ENCODE data around the gene ABCA10. TPM values are rescaled to one million over a fixed set of nuclear protein-coding genes. Genes with fewer than 3 reads are reported as not detected.

The ABCA10 gene
- total and polyA plus RNA-seq, 2 of the 13 experiments (the other 11 are each of a cell fraction or from before 2014, with no cell fraction given), result 0.02 to 0.08 TPM

- no peak for TF ChIP-seq ZNF660 (CRISPR knock-in tag; IDR thresholded peaks at IDR 0.05; ENCODE audit: borderline replicate concordance, low read depth)
- no peak for TF ChIP-seq ZMYM3 (CRISPR knock-in tag; IDR thresholded peaks at IDR 0.05)
- no peak for TF ChIP-seq HMGXB4 (CRISPR knock-in tag; IDR thresholded peaks at IDR 0.05; ENCODE audit: borderline replicate concordance in 1 of 2, low read depth in 1 of 2)
- no peak for TF ChIP-seq ZNF264 (CRISPR knock-in tag; IDR thresholded peaks at IDR 0.05)
- TF ChIP-seq IRF9 (CRISPR knock-in tag; IDR thresholded peaks at IDR 0.05; ENCODE audit: borderline replicate concordance), result no peak
- TF ChIP-seq SMAD3 (CRISPR knock-in tag; IDR thresholded peaks at IDR 0.05), result no peak
- TF ChIP-seq CCAR2 (optimal IDR thresholded peaks at IDR 0.05; ENCODE audit: low read depth, low read length), result no peak
- no peak for TF ChIP-seq SALL1 (CRISPR knock-in tag; IDR thresholded peaks at IDR 0.05)
- TF ChIP-seq USF2 (IDR thresholded peaks at IDR 0.05; ENCODE audit: low read depth, low read length), result no peak
- no peak for TF ChIP-seq USF2 (CRISPR knock-in tag; IDR thresholded peaks at IDR 0.05; ENCODE audit: borderline replicate concordance)
- TF ChIP-seq CENPBD1 (CRISPR knock-in tag; IDR thresholded peaks at IDR 0.05; ENCODE audit: borderline replicate concordance, low read depth), result no peak
Measured at GRCh38 chr17:69130627-69131296, 97.9 kb downstream of the ABCA10 start (continued).
